ENCODE results near the gene BCL7C. TPM values are rescaled to one million over a fixed set of nuclear protein-coding genes. Genes with fewer than 3 reads are reported as not detected.

Gene BCL7C
- total and polyA plus RNA-seq, 10 of the 15 experiments (the other 5 are each of a cell fraction or from before 2014, with no cell fraction given): 1.1 to 30.5 (median 13.7) TPM

GRCh38 chr16:30912794-30913412, 19.0 kb upstream of the BCL7C start:
- Histone ChIP-seq H3K27ac (ENCODE audit: control insufficient read depth, insufficient read depth) (no peak overlapping the region), H2AFZ (ENCODE audit: control insufficient read depth, low read depth, low read length) (no peak overlapping the region), H3K9ac (ENCODE audit: control insufficient read depth, insufficient read depth, low read length) (no peak overlapping the region), H4K20me1 (ENCODE audit: control insufficient read depth, insufficient read depth) (no peaks in the 10 kb centered on the region), H3K9me3 (replicated peaks; ENCODE audit: control insufficient read depth, insufficient read depth, low read length) (no peaks in the 10 kb centered on the region), H3K4me2 (ENCODE audit: control insufficient read depth, insufficient read depth) (no peak overlapping the region), H3K4me3 (no peak overlapping the region), H3K4me1 (ENCODE audit: control insufficient read depth, insufficient read depth, low read length) (no peaks in the 10 kb centered on the region), H3K79me2 (ENCODE audit: control insufficient read depth, insufficient read depth, low read length) (no peaks in the 10 kb centered on the region), H3K27me3 (replicated peaks in 1 of 2; ENCODE audit: control insufficient read depth in 2 of 2, insufficient read depth in 2 of 2, low read length in 1 of 2) (no peaks in the 10 kb centered on the region; a peak in 1 of 4 replicates), H3K36me3 (ENCODE audit: control insufficient read depth in 2 of 2, insufficient read depth in 2 of 2, low read length in 1 of 2) (no peaks in the 10 kb centered on the region)
- CTCF ChIA-PET: interaction anchor here (1.1 to 1.5 kb wide), 3 partner anchors 11 to 73 kb away, joined by 3 to 4 read pairs (median 3); no protein-coding TSS in a partner anchor
- TF ChIP-seq RUNX3 (IDR thresholded peaks at IDR 0.05; ENCODE audit: low read length): no peak
- TF ChIP-seq ZNF24 (IDR thresholded peaks at IDR 0.05): no peak
- no peak for TF ChIP-seq YBX1 (IDR thresholded peaks at IDR 0.05)
- TF ChIP-seq CBX5 (IDR thresholded peaks at IDR 0.05; ENCODE audit: low read depth): no peak
- TF ChIP-seq NBN (IDR thresholded peaks at IDR 0.05): no peak
- TF ChIP-seq SP1 (IDR thresholded peaks at IDR 0.05; ENCODE audit: low read depth, low read length): no peak
- TF ChIP-seq SIN3A (IDR thresholded peaks at IDR 0.05; ENCODE audit: low read depth, low read length): no peak
- TF ChIP-seq PAX5 (IDR thresholded peaks at IDR 0.05; ENCODE audit: borderline replicate concordance, low read depth, low read length): no peak
- TF ChIP-seq, protein P1, sequence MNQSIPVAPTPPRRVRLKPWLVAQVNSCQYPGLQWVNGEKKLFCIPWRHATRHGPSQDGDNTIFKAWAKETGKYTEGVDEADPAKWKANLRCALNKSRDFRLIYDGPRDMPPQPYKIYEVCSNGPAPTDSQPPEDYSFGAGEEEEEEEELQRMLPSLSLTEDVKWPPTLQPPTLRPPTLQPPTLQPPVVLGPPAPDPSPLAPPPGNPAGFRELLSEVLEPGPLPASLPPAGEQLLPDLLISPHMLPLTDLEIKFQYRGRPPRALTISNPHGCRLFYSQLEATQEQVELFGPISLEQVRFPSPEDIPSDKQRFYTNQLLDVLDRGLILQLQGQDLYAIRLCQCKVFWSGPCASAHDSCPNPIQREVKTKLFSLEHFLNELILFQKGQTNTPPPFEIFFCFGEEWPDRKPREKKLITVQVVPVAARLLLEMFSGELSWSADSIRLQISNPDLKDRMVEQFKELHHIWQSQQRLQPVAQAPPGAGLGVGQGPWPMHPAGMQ (IDR thresholded peaks at IDR 0.05; ENCODE audit: borderline replicate concordance): no peak
- no peak for TF ChIP-seq SKIL (IDR thresholded peaks at IDR 0.05; ENCODE audit: low read depth, poor library complexity, severe bottlenecking)
- TF ChIP-seq SUPT20H (IDR thresholded peaks at IDR 0.05; ENCODE audit: borderline replicate concordance, control insufficient read depth, low read depth, low read length): no peak
- TF ChIP-seq PML (IDR thresholded peaks at IDR 0.05; ENCODE audit: low read length): no peak
- no peak for TF ChIP-seq WRNIP1 (IDR thresholded peaks at IDR 0.05; ENCODE audit: borderline replicate concordance, low read depth, low read length)
- no peak for TF ChIP-seq EZH2 (IDR thresholded peaks at IDR 0.05; ENCODE audit: borderline replicate concordance, control insufficient read depth, low read depth, low read length)
- no peak for TF ChIP-seq FOS (IDR thresholded peaks at IDR 0.05; ENCODE audit: borderline replicate concordance, extremely low read depth, insufficient read length)
- TF ChIP-seq MEF2B (IDR thresholded peaks at IDR 0.05; ENCODE audit: partially characterized antibody, poor library complexity, severe bottlenecking): no peak
- TF ChIP-seq BACH1 (IDR thresholded peaks at IDR 0.05; ENCODE audit: borderline replicate concordance): no peak
- TF ChIP-seq NR2C1 (IDR thresholded peaks at IDR 0.05): no peak
- no peak for TF ChIP-seq STAT1 (conservative IDR thresholded peaks at IDR 0.05)
- intact Hi-C loops (cut with micrococcal nuclease; ENCODE audit: unreplicated experiment) (no loop called here), in situ Hi-C loops (cut with MboI) (no loop called here)
- DNase-seq (ENCODE audit: low read depth, low spot score) (no peak), ATAC-seq (no peak), FAIRE-seq (no peak)
- SMC1A ChIA-PET (ENCODE audit: uncharacterized antibody, unreplicated experiment): interaction anchor here (0.8 to 0.9 kb wide), 2 partner anchors 11 to 69 kb away, joined by 4 read pairs; no protein-coding TSS in a partner anchor
- POLR2A ChIA-PET: no interaction called here
- no TSS peak for BruUV-seq (replicated peaks)
- RAD21 ChIA-PET (ENCODE audit: unreplicated experiment): interaction anchor here (1.9 kb wide), 1 partner anchor 68 kb away, joined by 11 read pairs; no protein-coding TSS in a partner anchor
- WGBS (ENCODE audit: insufficient coverage, insufficient replicate concordance, low lambda C conversion rate, missing lambda C conversion rate): 40% methylated on average over 6 of the region's 6 CpGs

Measured in GM12878 (cell line).